ENCODE data around the gene NDRG4.

Gene NDRG4

DNA sequence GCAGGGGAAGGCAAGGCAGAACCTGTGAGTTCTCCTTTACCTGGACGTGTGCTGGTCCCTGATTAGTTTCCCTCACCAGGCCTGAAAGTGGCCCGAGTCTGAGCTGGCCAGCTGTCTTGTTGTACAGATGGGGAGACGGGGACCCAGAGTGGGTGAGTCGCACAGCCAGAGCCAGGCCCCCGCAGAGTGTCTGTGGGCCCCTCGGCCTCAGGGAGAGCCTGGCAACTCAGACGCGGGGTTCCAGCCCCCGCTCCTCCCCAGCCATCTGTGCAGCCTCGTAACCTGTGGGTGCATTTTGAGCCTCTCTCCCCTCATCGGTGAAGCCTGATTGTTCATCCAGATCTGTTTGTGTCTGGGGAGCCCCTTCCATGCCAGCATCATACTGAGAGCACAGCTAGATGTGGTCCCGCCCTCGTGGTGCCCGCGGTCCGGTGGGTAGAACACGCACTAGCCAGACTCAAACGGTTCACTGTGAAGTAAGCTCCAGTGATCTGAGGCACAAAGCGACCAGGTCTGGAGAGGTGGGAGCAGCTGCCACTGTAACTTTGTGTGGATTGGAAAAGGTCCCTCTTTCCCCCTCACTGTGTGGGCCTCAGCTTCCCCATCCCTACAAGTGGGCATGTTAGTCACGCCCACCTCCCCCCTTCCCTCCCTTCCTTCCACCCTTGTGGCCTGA is 6.0 kb upstream of the NDRG4 start:
- DNase-seq (ENCODE audit: low read depth in 2 of 2): no peak
- no peak overlapping the region for H3K4me3 ChIP-seq (replicated peaks in 1 of 2; ENCODE audit: low read depth in 2 of 2, low read length in 2 of 2)
- TF ChIP-seq, protein P1, sequence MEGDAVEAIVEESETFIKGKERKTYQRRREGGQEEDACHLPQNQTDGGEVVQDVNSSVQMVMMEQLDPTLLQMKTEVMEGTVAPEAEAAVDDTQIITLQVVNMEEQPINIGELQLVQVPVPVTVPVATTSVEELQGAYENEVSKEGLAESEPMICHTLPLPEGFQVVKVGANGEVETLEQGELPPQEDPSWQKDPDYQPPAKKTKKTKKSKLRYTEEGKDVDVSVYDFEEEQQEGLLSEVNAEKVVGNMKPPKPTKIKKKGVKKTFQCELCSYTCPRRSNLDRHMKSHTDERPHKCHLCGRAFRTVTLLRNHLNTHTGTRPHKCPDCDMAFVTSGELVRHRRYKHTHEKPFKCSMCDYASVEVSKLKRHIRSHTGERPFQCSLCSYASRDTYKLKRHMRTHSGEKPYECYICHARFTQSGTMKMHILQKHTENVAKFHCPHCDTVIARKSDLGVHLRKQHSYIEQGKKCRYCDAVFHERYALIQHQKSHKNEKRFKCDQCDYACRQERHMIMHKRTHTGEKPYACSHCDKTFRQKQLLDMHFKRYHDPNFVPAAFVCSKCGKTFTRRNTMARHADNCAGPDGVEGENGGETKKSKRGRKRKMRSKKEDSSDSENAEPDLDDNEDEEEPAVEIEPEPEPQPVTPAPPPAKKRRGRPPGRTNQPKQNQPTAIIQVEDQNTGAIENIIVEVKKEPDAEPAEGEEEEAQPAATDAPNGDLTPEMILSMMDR (IDR thresholded peaks at IDR 0.05; ENCODE audit: low read depth, low read length): no peak

DNA sequence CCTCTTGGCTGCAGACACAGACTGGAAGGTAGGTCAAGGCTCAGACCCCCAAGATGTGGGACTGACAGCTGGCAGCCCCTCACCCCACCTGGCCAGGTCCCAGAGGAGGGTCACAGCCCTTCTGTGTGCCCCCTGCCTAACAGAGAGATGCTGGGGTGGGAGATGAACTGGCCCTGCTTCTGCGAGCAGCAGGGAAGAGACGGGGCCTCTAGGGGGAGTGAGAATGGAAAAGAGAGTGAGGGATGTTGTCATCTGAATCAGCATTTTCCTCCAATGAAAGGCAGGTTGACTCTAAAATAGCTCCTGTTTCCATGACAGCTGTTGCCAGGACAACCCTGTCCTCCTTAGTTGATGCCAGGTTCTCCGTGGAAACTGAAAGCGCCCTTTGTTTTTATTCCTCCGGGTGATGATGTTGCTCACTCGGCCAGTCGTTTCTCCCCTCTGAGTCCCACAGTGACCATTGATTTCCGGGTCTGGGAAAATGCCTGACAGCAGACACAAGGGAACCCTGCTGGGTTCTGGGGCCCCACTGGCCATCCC is 4.9 kb upstream of the NDRG4 start:
- peak overlapping the region; percentile 1 to 20 for H3K4me3 ChIP-seq (replicated peaks in 1 of 2; ENCODE audit: low read depth in 2 of 2, low read length in 2 of 2)
- peak; percentile 98 to 99 for DNase-seq (ENCODE audit: low read depth in 2 of 2)
- TF ChIP-seq, protein P1 (IDR thresholded peaks at IDR 0.05; ENCODE audit: low read depth, low read length): peak; percentile 81

DNA sequence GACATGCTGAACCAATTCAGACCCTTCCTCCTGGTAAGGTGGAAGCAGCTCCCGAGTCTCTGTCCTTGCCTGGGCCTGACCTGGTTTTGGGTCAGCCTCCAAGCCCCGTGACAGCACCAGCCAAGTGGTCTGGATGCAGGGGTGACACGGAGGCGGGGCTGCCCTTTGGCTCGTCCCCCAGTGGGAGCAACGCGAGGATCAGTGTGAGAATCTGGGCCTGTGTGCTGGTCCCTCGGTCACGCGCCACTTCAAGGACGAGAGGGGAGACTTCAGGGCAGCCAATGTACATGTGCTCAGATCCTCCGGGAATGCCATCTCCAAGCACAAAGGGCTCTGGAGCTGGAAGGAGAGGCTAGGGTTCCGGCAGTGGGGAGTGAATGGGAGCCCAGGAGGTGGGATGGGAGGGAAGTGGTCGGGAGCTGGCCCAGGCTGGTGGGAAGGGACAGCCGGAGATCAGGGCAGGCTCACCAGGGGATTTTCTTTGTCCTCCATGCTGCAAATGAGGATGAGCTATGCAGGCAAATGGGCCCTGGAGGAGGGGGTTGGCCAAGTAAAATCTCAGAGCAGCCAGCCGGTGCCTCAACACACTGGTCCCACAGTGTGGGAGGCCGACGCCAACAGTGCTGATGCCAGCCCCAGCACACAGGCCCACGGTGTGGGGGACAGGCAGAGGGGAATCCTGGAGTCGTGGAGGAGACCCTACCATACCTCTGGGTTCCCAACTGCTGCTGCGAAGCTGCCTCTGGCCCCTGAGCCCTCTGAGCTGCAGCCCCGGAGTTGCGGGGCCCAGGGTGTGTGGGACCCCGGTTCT is 4.2 kb upstream of the NDRG4 start:
- peak overlapping the region; percentile 1 to 20 for H3K4me3 ChIP-seq (replicated peaks in 1 of 2; ENCODE audit: low read depth in 2 of 2, low read length in 2 of 2)
- TF ChIP-seq, protein P1 (IDR thresholded peaks at IDR 0.05; ENCODE audit: low read depth, low read length): no peak
- DNase-seq (ENCODE audit: low read depth in 2 of 2): no peak

DNA sequence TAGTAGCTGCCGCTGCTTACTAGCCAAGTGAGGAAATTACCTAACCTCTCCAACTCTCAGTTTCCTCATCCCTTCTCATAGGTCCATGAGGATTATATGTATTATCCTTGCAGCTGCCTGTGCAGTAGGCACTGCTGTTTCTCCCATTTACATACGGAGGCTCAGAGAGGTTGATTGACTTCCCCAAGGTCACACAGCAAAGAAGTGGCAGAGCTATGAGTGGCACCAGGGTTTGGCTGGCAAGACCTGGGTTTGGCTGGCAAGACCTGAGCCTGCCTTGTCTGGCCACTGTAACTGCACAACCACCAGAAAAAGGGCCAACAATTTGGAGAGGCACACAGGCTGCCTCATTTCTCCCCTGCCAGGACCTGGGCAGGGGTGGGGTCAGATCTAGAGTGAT is 2.5 kb upstream of the NDRG4 start:
- DNase-seq (ENCODE audit: low read depth in 2 of 2): no peak
- H3K4me3 ChIP-seq (replicated peaks in 1 of 2; ENCODE audit: low read depth in 2 of 2, low read length in 2 of 2): no peak overlapping the region
- TF ChIP-seq, protein P1 (IDR thresholded peaks at IDR 0.05; ENCODE audit: low read depth, low read length): no peak

DNA sequence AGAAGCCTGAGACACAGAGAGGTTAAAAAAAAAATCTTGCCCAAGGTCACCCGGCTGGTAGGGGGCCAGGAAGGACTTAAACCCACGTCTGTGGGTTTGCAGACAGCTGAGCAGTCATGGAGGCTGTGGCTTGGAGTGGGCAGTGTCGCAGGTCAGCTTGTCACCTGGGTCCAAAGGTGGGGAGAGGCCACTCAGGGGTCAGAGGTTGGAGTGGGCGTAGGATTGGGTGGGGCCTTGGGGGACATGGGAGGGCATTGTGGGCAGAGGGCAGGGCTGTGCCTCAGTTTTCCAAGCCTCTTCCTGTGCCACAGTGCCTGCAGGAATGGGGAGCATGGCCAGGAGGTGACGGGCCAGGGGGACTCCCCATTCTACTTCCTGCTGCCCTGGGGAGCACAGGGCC is 2.0 kb upstream of the NDRG4 start:
- H3K4me3 ChIP-seq (replicated peaks in 1 of 2; ENCODE audit: low read depth in 2 of 2, low read length in 2 of 2): no peak overlapping the region
- TF ChIP-seq, protein P1 (IDR thresholded peaks at IDR 0.05; ENCODE audit: low read depth, low read length): no peak
- DNase-seq (ENCODE audit: low read depth in 2 of 2): no peak

DNA sequence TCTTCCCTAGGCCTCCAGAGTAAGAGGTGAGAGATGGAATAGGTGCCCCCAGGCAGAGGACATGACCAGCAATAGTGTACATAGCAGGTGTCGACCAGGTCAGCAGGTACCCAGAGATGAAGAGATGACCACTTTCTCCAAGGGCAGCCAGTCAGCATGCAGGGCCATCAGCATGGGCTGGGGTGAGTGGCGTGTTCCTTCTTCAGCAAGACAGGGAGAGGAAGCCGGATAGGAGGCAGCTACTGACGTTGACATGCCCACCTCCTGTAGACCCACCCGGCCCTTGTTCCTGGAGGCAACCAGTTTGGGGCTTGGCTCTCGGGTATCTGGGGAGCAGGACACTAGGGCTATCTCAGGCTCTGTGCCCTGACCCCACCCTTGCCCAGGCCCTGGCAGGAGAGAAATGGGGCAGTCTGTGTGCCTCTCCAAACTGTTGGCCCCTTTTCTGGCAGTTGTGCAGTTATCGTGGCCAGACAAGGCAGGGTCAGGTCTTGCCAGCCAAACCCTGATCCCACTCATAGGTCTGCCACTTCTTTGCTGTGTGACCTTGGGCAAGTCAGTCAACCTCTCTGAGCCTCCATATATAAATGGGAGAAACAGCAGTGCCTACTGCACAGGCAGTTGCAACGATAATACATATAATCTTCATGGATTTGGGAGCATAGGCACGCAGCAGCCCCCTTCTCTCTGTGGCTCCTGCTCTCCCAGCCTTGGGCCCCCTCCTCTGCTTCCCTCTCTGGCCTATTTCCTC is 1.4 kb upstream of the NDRG4 start:
- TF ChIP-seq, protein P1 (IDR thresholded peaks at IDR 0.05; ENCODE audit: low read depth, low read length): no peak
- no peak overlapping the region for H3K4me3 ChIP-seq (replicated peaks in 1 of 2; ENCODE audit: low read depth in 2 of 2, low read length in 2 of 2)
- no peak for DNase-seq (ENCODE audit: low read depth in 2 of 2)
